Naive B cell (primary cell): ENCODE data around the gene SPATC1L. TPM values are rescaled to one million over a fixed set of nuclear protein-coding genes. Genes with fewer than 3 reads are reported as not detected.
"Not testable (repeated sequence)": the region's sequence is repeated elsewhere in the genome, so short reads cannot be mapped to it uniquely, and the experiment has no call there.

ENCODE experiments used
- ATAC-seq, 2 donors: fragments of 150-1000 bp; cut with Tn5 transposase; 2 replicates each; pipeline ENCODE4 v1.10.0; 2021; ENCODE audit warnings: low read depth in 2 of 2, mild to moderate bottlenecking in 2 of 2, moderate library complexity in 2 of 2
- DNase-seq: peaks from one replicate; pipeline ENCODE4 v3.0.0; 2022
- H3K27ac Mint-ChIP-seq, 6 donors: one replicate each; pipeline ENCODE4 v1.8.0; 2020 to 2022; ENCODE audit warnings: mild to moderate bottlenecking in 6 of 6, mixed read lengths in 6 of 6, moderate library complexity in 5 of 6, inconsistent platforms in 2 of 6
- H3K27me3 Mint-ChIP-seq, 3 donors: one replicate each; pipeline ENCODE4 v1.8.0; 2021 to 2022; ENCODE audit warnings: mixed read lengths in 3 of 3, mild to moderate bottlenecking in 1 of 3
- H3K36me3 Mint-ChIP-seq, 2 donors: one replicate each; pipeline ENCODE4 v1.8.0; 2020 to 2022; ENCODE audit warnings: mixed read lengths in 2 of 2, inconsistent platforms in 1 of 2, mild to moderate bottlenecking in 1 of 2
- H3K4me1 Mint-ChIP-seq, 3 donors: one replicate each; pipeline ENCODE4 v1.8.0; 2020 to 2022; ENCODE audit warnings: mixed read lengths in 3 of 3, inconsistent platforms in 1 of 3, mild to moderate bottlenecking in 1 of 3, moderate library complexity in 1 of 3
- H3K4me3 Mint-ChIP-seq, 8 donors: one replicate each; pipeline ENCODE4 v1.8.0; 2020 to 2022; ENCODE audit warnings: mild to moderate bottlenecking in 8 of 8, mixed read lengths in 8 of 8, moderate library complexity in 8 of 8, inconsistent platforms in 2 of 8
- H3K9me3 Mint-ChIP-seq, 7 donors: one replicate each; pipeline ENCODE4 v1.8.0; 2020 to 2022; ENCODE audit warnings: mixed read lengths in 7 of 7, mild to moderate bottlenecking in 5 of 7, inconsistent platforms in 2 of 7, moderate library complexity in 1 of 7
- polyA plus RNA-seq, 6 donors: library from polyadenylated mRNA; unstranded; fragments of 300-500 nt; fragmentation: Illumina TruSeq; gene quantifications; one replicate each; pipeline ENCODE4 v1.2.3, GENCODE V29; 2021; ENCODE audit warnings: low read depth in 6 of 6

SPATC1L gene
- polyA plus RNA-seq, 6 donors from 2014 or later = 4.8 to 13.5 (median 10.7) TPM

GRCh38 chr21:46180079-46180722 lies 4.1 kb downstream of the SPATC1L start:
- H3K9me3 Mint-ChIP-seq = peaks cover 0 to 22% (median 14%) of the 10 kb centered on the region in 7 donors
- H3K27ac Mint-ChIP-seq = peak overlapping the region in 1 of 6 donors; percentile 28
- peaks cover 0 to 17% of the 10 kb centered on the region in 2 donors for H3K36me3 Mint-ChIP-seq
- no peak overlapping the region for H3K4me3 Mint-ChIP-seq
- H3K27me3 Mint-ChIP-seq = peaks cover 0 to 12% (median 0%) of the 10 kb centered on the region in 3 donors
- peaks cover 0 to 9% (median 0%) of the 10 kb centered on the region in 3 donors for H3K4me1 Mint-ChIP-seq
- no peak for ATAC-seq
- DNase-seq = no peak

GRCh38 chr21:46179708-46180078 lies 4.6 kb downstream of the SPATC1L start:
- ATAC-seq = no peak
- H3K4me3 Mint-ChIP-seq = no peak overlapping the region
- H3K4me1 Mint-ChIP-seq = peaks cover 0 to 4% (median 0%) of the 10 kb centered on the region in 3 donors
- peaks cover 4 to 22% of the 10 kb centered on the region in 2 donors for H3K36me3 Mint-ChIP-seq
- no peak overlapping the region for H3K27ac Mint-ChIP-seq
- H3K9me3 Mint-ChIP-seq = peaks cover 0 to 27% (median 19%) of the 10 kb centered on the region in 7 donors
- no peak for DNase-seq
- H3K27me3 Mint-ChIP-seq = peaks cover 0 to 17% (median 0%) of the 10 kb centered on the region in 3 donors

GRCh38 chr21:46178961-46179360 lies 5.3 kb downstream of the SPATC1L start:
- no peak overlapping the region for H3K4me3 Mint-ChIP-seq
- H3K27me3 Mint-ChIP-seq = peaks cover 0 to 23% (median 0%) of the 10 kb centered on the region in 3 donors
- peaks cover 0 to 4% (median 0%) of the 10 kb centered on the region in 3 donors for H3K4me1 Mint-ChIP-seq
- H3K9me3 Mint-ChIP-seq = peaks cover 0 to 34% (median 22%) of the 10 kb centered on the region in 7 donors
- H3K36me3 Mint-ChIP-seq = peaks cover 10 to 30% of the 10 kb centered on the region in 2 donors
- no peak for DNase-seq
- H3K27ac Mint-ChIP-seq = no peak overlapping the region
- ATAC-seq = no peak

GRCh38 chr21:46176443-46177129 lies 7.7 kb downstream of the SPATC1L start:
- peaks cover 0 to 23% (median 0%) of the 10 kb centered on the region in 3 donors for H3K27me3 Mint-ChIP-seq
- not testable (repeated sequence) for H3K4me1 Mint-ChIP-seq, ATAC-seq, H3K4me3 Mint-ChIP-seq, DNase-seq
- H3K36me3 Mint-ChIP-seq = peaks cover 10 to 30% of the 10 kb centered on the region in 2 donors
- H3K27ac Mint-ChIP-seq = peak overlapping the region in 1 of 6 donors; percentile 33
- peaks cover 0 to 39% (median 29%) of the 10 kb centered on the region in 7 donors for H3K9me3 Mint-ChIP-seq

- H3K4me3 Mint-ChIP-seq = no peak overlapping the region
- no peak for ATAC-seq
These were observed 10.7 kb downstream of the SPATC1L start for GRCh38 chr21:46173573-46173972.

GRCh38 chr21:46172863-46173528 lies 11.3 kb downstream of the SPATC1L start:
- no peak for ATAC-seq
- peaks cover 0 to 23% (median 0%) of the 10 kb centered on the region in 3 donors for H3K27me3 Mint-ChIP-seq
- H3K9me3 Mint-ChIP-seq = peaks cover 0 to 39% (median 30%) of the 10 kb centered on the region in 7 donors
- peaks cover 10 to 30% of the 10 kb centered on the region in 2 donors for H3K36me3 Mint-ChIP-seq
- no peak overlapping the region for H3K27ac Mint-ChIP-seq
- H3K4me3 Mint-ChIP-seq = no peak overlapping the region
- H3K4me1 Mint-ChIP-seq = peaks cover 0 to 11% (median 6%) of the 10 kb centered on the region in 3 donors
- DNase-seq = no peak

More at GRCh38 chr21:46173573-46173972, 10.7 kb downstream of the SPATC1L start:
- H3K4me1 Mint-ChIP-seq = peaks cover 0 to 11% (median 6%) of the 10 kb centered on the region in 3 donors
- H3K27me3 Mint-ChIP-seq = peaks cover 0 to 23% (median 0%) of the 10 kb centered on the region in 3 donors
- H3K36me3 Mint-ChIP-seq = peaks cover 10 to 30% of the 10 kb centered on the region in 2 donors
- no peak overlapping the region for H3K27ac Mint-ChIP-seq
- DNase-seq = no peak
- peaks cover 0 to 39% (median 30%) of the 10 kb centered on the region in 7 donors for H3K9me3 Mint-ChIP-seq

GRCh38 chr21:46171996-46172862 lies 12.0 kb downstream of the SPATC1L start:
- H3K4me3 Mint-ChIP-seq = peak overlapping the region in 1 of 8 donors; percentile 44
- peaks cover 0 to 23% (median 0%) of the 10 kb centered on the region in 3 donors for H3K27me3 Mint-ChIP-seq
- peak overlapping the region in 1 of 6 donors; percentile 53 for H3K27ac Mint-ChIP-seq
- peaks cover 10 to 25% of the 10 kb centered on the region in 2 donors for H3K36me3 Mint-ChIP-seq
- H3K4me1 Mint-ChIP-seq = peaks cover 0 to 11% (median 6%) of the 10 kb centered on the region in 3 donors
- no peak for DNase-seq
- peaks cover 0 to 35% (median 30%) of the 10 kb centered on the region in 7 donors for H3K9me3 Mint-ChIP-seq
- ATAC-seq = no peak

- peaks cover 0 to 11% (median 6%) of the 10 kb centered on the region in 3 donors for H3K4me1 Mint-ChIP-seq
- ATAC-seq = no peak
- peaks cover 0 to 30% (median 27%) of the 10 kb centered on the region in 7 donors for H3K9me3 Mint-ChIP-seq
- no peak for DNase-seq
- no peak overlapping the region for H3K27ac Mint-ChIP-seq
- no peak overlapping the region for H3K4me3 Mint-ChIP-seq
- H3K27me3 Mint-ChIP-seq = peaks cover 0 to 23% (median 0%) of the 10 kb centered on the region in 3 donors
- H3K36me3 Mint-ChIP-seq = peaks cover 10 to 25% of the 10 kb centered on the region in 2 donors
These were observed 12.7 kb downstream of the SPATC1L start for GRCh38 chr21:46171585-46171984.

GRCh38 chr21:46170436-46171193 lies 13.6 kb downstream of the SPATC1L start:
- ATAC-seq, H3K27ac Mint-ChIP-seq, DNase-seq, H3K4me3 Mint-ChIP-seq: not testable (repeated sequence)
- Mint-ChIP-seq H3K4me1 (peaks cover 0 to 11% (median 6%) of the 10 kb centered on the region in 3 donors), H3K27me3 (peaks cover 0 to 15% (median 0%) of the 10 kb centered on the region in 3 donors), H3K9me3 (peaks cover 0 to 23% (median 19%) of the 10 kb centered on the region in 7 donors), H3K36me3 (peaks cover 10 to 17% of the 10 kb centered on the region in 2 donors)

GRCh38 chr21:46168659-46169386 lies 15.4 kb downstream of the SPATC1L start:
- peak overlapping the region in 1 of 6 donors; percentile 43 for H3K27ac Mint-ChIP-seq
- peaks cover 0 to 11% (median 6%) of the 10 kb centered on the region in 3 donors for H3K4me1 Mint-ChIP-seq
- ATAC-seq (no peak), DNase-seq (no peak)
- H3K27me3 Mint-ChIP-seq = no peaks in the 10 kb centered on the region
- H3K9me3 Mint-ChIP-seq = peaks cover 0 to 8% (median 5%) of the 10 kb centered on the region in 7 donors
- no peak overlapping the region for H3K4me3 Mint-ChIP-seq
- no peaks in the 10 kb centered on the region for H3K36me3 Mint-ChIP-seq

- no peak overlapping the region for H3K4me3 Mint-ChIP-seq
- peaks cover 0 to 11% (median 6%) of the 10 kb centered on the region in 3 donors for H3K4me1 Mint-ChIP-seq
- no peak overlapping the region for H3K27ac Mint-ChIP-seq
- H3K27me3 Mint-ChIP-seq = peaks cover 0 to 1% (median 0%) of the 10 kb centered on the region in 3 donors
- no peaks in the 10 kb centered on the region for H3K36me3 Mint-ChIP-seq
- peaks cover 0 to 3% (median 0%) of the 10 kb centered on the region in 7 donors for H3K9me3 Mint-ChIP-seq
- DNase-seq (no peak), ATAC-seq (no peak)
These were observed 16.0 kb downstream of the SPATC1L start for GRCh38 chr21:46168238-46168637.
